COLO829 (cell line): ENCODE measurements around the gene MOGAT1.
"Not testable (repeated sequence)": the region's sequence is repeated elsewhere in the genome, so short reads cannot be mapped to it uniquely, and the experiment has no call there.

Experiments used
- DNase-seq: peaks from one replicate; pipeline ENCODE4 v3.0.0; 2012; ENCODE audit warnings: low spot score

MOGAT1 gene

DNA sequence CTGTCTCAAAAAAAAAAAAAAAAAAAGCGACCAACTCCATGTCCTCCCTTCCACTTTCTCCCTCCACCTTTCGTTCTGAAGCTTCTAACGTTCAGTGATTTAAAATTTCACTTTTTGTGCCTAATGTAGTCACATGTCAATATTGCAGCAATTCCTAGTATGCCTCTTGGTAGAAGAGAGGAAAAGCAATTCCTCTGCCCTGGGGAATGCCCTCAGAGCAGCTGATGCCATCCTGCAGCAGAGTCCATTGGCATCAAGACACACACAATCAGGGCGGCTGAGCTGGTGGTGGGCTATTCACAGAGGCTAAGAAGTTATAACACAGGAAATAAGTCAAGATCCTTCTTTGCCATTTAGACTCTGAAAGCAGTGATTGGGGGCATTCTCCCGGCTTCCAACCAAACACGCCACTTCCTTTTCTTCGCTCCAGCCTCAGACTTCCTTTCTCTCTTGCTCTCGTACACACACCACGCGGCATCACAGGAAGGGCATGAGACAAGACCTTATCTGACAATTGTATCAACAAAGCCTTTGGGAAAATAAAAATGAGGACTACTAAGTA lies 71.9 kb downstream of the MOGAT1 start:
- DNase-seq = no peak

DNA sequence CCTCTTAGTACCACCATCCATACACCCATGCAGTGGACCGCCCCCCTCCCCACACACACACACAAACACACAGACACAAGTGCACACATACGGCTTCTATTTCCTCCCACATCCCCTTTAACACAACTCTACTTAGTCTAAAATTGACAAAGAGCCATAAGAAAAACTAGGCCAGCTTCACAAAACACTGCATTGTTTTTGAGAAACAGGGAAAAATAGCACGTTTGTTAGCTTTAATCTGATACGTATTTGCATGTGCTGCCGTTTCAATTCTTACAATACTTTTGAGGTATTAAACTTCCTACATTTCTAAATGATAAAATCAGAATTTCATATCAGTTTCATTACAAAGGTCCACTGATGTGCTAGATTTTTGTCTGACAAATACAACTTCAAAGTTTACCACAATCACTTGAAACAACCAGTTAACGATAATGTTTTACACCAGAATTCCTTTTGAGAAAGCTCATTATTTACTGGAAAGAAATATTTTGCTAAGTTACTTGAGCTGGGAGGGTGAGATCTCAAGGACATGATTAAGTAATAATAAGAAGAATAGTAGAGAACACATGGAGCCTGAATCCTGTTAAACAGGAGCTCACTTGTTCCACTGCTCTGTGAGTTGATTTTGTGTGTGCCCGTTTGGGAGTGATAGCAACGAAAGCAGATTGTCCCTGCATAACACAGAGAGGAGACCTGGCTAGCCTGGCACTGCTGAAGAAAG lies 74.5 kb downstream of the MOGAT1 start:
- DNase-seq = peak; percentile 56

DNA sequence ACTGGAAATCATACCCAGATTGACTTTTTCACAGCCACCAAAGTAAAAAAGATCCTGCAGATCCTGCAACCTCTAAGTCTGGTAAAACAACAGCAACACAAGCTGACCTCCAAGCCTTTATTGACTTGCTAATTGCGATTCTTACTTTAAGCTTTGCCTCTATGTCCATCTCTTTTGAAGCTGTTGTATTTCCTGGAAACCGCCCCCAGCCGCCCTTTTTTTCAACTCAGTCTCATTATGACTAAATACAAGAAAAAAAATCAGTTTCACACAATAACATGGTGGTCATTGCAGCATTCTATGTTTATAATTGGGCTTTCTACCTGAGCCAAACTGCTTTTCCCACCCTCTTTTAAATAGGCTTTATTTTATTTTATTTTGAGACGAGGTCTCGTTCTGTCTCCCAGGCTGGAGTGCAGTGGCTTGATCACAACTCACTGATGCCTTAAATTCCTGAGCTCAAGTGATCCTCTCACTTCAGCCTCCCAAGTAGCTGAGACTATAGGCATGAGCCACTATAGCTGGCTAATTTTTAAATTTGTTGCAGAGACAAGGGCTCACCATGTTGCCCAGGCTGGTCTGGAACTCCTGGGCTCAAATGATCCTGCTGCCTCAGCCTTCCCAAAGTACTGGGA lies 76.2 kb downstream of the MOGAT1 start:
- DNase-seq = no peak

DNA sequence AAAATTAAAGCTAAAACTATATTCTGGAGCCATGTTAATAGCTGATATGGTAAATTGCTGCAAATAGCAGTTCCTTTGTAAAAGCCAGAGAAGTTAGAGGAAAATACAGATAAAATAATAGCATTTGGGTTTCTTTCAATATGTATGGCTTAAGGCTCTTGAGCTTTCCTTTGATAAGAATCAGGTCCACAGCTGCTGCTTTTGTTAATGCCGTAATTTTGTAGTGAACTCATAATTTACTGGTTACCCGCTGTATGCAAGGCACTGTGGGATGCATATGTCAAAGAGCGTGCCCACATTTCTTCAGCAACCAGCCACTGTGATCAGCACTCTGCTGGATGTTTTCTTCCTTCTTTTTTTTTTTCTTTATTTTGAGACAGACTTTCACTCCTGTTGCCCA lies 79.1 kb downstream of the MOGAT1 start:
- no peak for DNase-seq

DNA sequence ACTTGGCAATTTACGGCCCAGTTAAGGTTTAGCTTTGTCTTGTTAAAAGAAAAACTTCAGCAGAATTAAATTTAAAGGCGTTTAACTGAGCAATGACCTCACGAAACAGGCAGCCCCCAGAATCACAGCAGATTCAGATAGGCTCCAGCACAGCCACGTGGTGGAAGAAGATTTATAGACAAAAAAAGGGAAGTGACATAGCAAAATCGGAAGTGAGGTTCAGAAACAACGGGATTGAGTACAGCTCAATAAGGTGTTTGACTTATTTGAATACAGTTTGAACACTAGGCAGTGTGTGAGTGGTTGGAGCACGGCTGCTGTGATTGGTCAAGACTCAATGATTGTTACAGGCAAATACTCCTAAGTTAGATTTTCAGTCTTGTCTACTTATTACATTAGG lies 79.8 kb downstream of the MOGAT1 start:
- no peak for DNase-seq

DNA sequence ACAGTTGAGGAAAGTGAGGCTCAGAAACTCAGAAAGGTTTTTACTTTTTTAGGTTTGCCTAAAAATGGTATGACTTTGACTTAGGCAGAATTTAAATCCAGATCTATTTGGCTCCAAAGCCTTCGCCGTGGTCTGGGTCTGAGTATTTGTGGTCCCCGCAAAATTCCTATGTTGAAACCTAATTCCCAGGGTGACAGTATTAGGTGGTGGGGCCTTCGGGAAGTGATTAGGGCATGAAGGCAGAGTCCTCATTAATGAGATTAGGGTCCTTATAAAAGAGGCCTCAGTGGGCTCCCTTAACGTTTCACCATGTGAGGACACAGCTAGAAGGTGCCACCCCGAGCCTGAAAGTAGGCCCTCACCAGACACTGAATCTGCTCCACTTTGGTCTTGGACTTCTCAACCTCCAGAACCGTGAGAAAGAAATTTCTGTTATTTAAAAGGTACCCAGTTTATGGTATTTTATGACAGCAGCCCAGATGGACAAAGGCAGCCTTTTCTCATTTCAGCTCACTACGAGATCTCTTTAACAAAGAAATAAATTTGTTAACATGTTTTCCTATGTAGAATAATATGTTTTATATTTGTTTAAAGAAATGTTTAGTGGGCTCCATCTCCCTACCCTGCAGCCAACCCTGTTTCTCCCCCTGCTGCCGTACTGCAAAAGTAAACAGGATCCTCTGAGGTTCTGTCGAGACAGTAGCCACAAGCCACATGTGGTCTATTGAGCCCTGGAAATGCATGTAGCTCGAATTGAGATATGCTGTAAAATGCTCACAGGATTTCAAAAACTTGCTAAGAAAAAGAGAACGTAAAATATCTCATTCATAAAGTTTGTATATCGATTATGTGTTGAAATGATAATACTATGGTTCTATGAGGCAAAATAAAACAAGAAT lies 80.6 kb downstream of the MOGAT1 start:
- DNase-seq = no peak

DNA sequence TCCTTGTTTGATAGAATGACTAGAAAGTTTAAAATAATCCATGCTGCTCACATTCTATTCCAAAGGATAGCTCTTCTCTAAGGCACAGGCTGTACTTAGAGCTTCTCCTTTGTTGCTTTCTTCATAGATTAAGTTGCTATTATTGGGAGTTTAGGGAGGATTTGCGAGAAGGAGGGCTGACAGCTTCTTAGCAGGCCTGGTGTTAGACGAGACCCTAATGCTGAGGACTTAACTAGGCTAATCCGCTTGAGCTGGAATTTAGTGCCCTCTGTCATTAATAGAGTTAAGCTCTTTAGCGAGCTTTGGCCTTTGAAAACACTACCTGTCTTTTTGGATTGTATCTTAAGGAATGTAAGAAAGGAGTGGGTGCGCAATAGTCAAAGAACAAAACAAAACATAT lies 81.3 kb downstream of the MOGAT1 start:
- no peak for DNase-seq

DNA sequence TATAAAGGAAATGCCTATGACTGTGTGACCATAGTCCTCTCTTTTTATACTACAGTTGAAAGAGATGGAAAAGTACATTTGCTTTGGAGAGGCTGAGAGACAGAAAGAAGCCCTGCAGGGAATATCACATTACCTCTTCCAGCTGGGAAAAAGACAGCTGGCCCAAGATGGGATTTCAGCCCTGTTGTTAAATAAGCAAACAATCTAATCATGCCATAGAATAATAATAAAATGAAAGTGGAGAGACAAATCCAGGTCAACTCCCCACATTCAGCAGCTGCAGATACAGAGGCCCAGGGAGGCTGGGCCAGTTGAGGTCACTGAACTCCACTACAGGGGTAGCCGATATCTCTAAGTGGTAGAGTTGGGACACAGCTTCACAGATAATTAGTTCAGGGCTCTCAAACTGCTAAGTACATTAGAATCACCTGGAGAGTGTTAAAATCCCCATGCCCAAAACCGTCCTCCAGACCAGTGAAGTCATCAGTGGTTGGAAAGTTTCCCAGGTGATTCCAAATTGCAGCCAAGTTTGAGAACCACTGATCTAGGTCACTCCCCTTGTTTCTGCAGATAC lies 81.9 kb downstream of the MOGAT1 start:
- no peak for DNase-seq

DNA sequence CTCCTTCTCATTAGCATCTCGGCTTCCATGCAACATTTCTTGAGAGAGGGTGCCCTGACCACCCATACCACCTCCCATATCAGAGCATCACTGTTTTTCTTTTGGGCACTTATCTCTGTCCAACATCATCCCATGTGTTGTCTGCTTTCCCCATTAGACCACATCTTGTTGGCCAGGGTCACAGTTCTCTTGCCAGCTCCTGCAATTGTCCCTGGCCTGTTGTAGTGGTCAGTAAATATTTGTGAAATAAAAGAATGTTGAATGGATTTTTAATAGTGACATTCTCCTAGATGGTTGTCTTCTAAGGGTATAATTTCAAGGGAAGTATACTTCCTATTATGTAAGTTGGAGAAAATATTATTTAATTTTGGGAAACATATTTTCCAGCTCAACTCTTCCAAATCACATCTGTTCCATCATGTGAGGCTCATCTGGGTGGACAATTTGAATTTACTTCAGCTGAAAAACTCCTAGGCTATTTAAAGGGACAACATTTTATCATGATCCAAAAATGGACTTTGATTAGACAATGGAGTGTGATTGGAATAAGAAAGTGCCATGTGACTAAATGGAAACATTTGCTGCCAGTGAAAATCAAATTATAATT lies 83.0 kb downstream of the MOGAT1 start:
- no peak for DNase-seq

DNA sequence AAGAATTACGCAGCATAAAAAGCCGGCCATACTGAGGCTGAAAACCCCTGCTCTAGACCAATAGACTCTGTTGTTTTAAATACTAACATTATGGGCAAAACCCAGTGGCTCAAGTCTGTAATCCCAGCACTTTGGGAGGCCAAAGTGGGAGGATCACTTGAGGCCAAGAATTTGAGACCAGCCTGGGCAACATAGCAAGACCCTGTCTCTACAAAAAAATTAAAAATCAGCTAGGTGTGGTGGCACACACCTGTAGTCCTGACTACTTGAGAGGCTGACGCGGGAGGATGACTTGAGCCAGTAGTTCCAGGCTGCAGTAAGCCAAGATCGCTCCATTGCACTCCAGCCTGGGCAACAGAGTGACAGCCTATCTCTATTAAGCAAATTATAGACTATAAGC lies 84.1 kb downstream of the MOGAT1 start:
- not testable (repeated sequence) for DNase-seq

DNA sequence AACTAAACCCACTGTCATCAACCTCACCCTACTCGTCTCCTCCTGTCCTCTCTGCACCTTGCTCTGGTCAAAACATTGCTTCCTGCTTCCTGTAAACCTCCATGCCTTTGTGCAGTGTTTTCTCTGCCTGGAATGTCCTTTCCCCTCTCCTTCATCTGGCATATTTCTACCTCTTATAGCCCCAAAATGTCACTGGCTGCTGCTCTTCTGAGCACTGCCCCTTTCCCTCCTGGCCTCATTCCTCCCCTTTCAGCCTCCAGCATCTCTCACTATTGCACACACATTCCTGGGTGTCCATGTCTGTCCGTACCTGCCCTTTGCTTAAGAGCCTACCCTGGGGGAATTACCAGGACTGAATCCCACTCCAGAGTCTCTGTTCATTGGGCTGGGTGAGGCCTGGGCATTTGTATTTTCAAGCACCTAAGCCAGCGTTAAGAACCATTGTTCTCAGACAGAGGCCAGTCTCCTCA lies 84.9 kb downstream of the MOGAT1 start:
- no peak for DNase-seq

DNA sequence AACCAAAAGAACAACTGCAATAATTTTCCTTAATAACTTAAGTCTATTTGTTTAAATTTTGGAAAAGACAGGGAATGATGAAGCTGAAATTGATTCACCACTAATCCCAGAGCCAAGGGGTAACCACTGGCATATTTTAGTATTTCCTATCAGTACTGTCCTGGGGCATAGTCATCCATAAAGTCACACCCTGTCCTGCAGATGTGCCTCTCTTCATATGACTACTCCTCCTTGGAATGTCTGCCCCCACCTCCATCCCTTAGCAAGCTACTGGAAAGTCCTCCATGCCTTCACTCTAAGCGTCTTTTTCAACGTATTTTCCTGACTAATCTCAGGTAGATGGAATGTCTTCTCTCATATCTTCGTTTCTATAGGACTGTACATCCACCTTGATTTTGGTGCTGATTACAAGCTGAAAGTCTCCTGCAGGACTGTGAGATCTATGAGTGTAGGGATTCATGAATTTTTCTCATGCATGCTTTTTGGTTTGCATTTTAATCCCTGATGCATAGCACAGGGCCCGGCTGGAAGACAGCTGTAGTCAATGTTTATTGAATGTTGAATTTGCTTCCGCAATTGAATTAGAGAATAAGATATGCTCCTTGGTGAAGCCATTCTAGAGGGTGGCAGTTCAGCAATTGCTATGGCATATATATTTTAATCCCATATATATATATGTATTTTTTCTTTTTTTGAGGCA lies 85.6 kb downstream of the MOGAT1 start:
- DNase-seq = no peak
